ENCODE data around the gene TTC9B.

- TF ChIP-seq GATA2 (IDR thresholded peaks at IDR 0.05; ENCODE audit: low read depth, low read length): no peak
- no peak for TF ChIP-seq GATA3 (IDR thresholded peaks at IDR 0.05; ENCODE audit: low read depth, low read length)
Observed at GRCh38 chr19:40236026-40236355, 17.8 kb upstream of the TTC9B start.
